ENCODE data around the gene EHD3. TPM values are rescaled to one million over a fixed set of nuclear protein-coding genes. Genes with fewer than 3 reads are reported as not detected.

Gene EHD3
- total RNA-seq, 1 donor from 2014 or later = 3.9 TPM

DNA sequence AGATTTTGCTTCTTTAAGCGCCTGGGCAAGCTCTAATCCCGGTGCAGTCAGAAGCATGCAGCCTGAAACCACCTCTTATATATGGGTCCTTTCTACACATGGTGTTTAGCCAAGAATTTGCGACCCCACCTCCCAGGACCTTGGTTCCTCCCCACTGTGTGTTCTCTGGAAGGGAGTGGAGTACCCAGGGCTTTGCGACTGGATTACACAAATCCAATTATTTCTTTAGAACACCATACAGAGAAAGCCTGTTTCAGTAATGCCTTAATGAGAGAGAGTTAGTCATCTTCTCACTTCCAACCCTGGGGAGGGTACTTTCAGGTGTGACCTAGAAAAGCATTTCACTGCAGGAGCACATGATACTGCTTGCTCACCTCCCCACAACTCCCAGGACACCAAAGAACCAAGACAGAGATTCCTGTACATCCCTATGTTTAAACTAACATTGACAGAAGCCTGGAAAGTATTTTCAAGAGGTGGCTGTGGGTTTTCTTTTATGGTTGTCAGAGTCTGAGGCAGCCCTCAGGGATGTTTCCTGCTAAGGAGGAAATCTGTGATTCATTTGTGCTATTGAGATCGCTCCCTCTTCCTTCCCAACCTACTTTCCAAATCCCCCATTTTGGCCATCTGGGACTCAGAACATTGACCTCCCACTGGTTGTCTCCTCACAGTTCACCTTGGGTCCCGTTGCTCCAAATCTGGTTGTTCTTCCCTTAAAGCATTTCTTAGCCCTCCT lies 16.3 kb upstream of the EHD3 start, which contains the start of gene CAPN14:
CAPN14 (minus strand) TSS at position 51 of the 736 bp plus-strand sequence. CDS start 12,068 bp downstream, outside the sequence.
- Mint-ChIP-seq H3K9me3 (no peaks in the 10 kb centered on the region), H3K4me1 (peaks cover 5% of the 10 kb centered on the region), H3K36me3 (peaks cover 1% of the 10 kb centered on the region), H3K27ac (no peak within 1 kb of the TSS), H3K4me3 (no peak within 1 kb of the TSS), H3K27me3 (ENCODE audit: insufficient read depth, low read depth) (peaks cover 3% of the 10 kb centered on the region)
- no peak within 1 kb of the TSS for H2AFZ ChIP-seq (replicated peaks)
- H3K4me3 ChIP-seq = no peak within 1 kb of the TSS
- H4K20me1 ChIP-seq (ENCODE audit: low read depth) = no peaks in the 10 kb centered on the region
- no peak for DNase-seq (ENCODE audit: low spot score)
- H3K79me2 ChIP-seq (ENCODE audit: low read depth) = no peaks in the 10 kb centered on the region
- H3K27me3 ChIP-seq = no peaks in the 10 kb centered on the region
- H3K9ac ChIP-seq = no peak within 1 kb of the TSS
- H3K4me1 ChIP-seq = no peaks in the 10 kb centered on the region
- no peaks in the 10 kb centered on the region for H3K9me3 ChIP-seq (ENCODE audit: low read depth)
- H3F3A ChIP-seq (ENCODE audit: low read depth) = no peaks in the 10 kb centered on the region
- TF ChIP-seq EZH2phosphoT487 (IDR thresholded peaks at IDR 0.05) (no peak), EZH2 (IDR thresholded peaks at IDR 0.05) (no peak)
- TF ChIP-seq, protein P1, sequence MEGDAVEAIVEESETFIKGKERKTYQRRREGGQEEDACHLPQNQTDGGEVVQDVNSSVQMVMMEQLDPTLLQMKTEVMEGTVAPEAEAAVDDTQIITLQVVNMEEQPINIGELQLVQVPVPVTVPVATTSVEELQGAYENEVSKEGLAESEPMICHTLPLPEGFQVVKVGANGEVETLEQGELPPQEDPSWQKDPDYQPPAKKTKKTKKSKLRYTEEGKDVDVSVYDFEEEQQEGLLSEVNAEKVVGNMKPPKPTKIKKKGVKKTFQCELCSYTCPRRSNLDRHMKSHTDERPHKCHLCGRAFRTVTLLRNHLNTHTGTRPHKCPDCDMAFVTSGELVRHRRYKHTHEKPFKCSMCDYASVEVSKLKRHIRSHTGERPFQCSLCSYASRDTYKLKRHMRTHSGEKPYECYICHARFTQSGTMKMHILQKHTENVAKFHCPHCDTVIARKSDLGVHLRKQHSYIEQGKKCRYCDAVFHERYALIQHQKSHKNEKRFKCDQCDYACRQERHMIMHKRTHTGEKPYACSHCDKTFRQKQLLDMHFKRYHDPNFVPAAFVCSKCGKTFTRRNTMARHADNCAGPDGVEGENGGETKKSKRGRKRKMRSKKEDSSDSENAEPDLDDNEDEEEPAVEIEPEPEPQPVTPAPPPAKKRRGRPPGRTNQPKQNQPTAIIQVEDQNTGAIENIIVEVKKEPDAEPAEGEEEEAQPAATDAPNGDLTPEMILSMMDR (IDR thresholded peaks at IDR 0.05) = no peak
- no peak within 1 kb of the TSS for H3K27ac ChIP-seq
- no peaks in the 10 kb centered on the region for H3K36me3 ChIP-seq
- H3K4me2 ChIP-seq = no peak within 1 kb of the TSS

DNA sequence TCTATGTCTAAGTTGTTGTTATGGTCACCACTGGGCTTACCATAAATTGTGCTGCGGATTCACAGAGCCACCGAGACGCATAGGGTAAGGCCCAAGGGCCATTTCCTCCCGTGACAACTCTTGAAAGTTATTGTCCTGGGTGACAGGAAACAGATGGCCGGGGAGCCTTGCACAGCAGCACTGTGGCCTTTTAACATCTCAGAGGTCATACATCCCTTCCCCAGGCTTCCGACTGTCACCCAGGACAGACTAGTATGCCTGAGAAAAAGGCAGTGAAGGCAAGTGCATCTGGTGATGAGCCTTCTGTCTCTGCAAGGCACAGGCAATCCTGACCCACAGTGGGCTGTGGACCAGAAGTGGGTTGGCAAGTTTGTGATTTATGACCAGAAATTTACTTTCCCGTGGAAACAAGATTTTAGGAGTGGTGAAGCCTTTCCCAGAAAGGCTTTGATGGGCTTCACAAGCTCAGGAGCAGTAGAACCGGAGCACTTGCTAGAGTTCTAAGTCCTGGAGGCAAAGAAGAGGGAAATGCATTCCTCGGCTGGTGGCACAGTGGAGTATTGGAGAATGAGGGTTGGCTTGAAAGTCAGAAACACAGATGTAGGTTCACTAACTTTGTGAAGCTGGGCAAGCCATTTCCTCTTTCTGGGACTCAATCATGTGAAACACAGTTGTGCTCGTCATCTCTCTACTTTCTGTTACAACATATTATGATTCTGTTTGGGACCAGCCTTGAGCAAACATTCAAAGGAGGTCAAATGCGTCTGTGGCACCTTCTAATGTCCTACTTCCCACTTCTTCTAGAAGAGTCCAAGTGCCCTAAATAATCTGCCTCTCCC lies 14.6 kb upstream of the EHD3 start:
- H3K36me3 Mint-ChIP-seq = peaks cover 1% of the 10 kb centered on the region
- DNase-seq (ENCODE audit: low spot score) = no peak
- no peak overlapping the region for H2AFZ ChIP-seq (replicated peaks)
- H3K4me3 Mint-ChIP-seq = no peak overlapping the region
- H3K4me1 Mint-ChIP-seq = peaks cover 5% of the 10 kb centered on the region
- no peak overlapping the region for H3K27ac Mint-ChIP-seq
- no peaks in the 10 kb centered on the region for H3K79me2 ChIP-seq (ENCODE audit: low read depth)
- H3K9me3 ChIP-seq (ENCODE audit: low read depth) = no peaks in the 10 kb centered on the region
- no peak overlapping the region for H3K4me2 ChIP-seq
- no peak overlapping the region for H3K4me3 ChIP-seq
- no peaks in the 10 kb centered on the region for H3K27me3 ChIP-seq
- no peaks in the 10 kb centered on the region for H3F3A ChIP-seq (ENCODE audit: low read depth)
- H3K4me1 ChIP-seq = no peaks in the 10 kb centered on the region
- H3K9ac ChIP-seq = no peak overlapping the region
- TF ChIP-seq EZH2 (IDR thresholded peaks at IDR 0.05) (no peak), EZH2phosphoT487 (IDR thresholded peaks at IDR 0.05) (no peak)
- TF ChIP-seq, protein P1 (IDR thresholded peaks at IDR 0.05) = no peak
- no peak overlapping the region for H3K27ac ChIP-seq
- H4K20me1 ChIP-seq (ENCODE audit: low read depth) = no peaks in the 10 kb centered on the region
- peaks cover 3% of the 10 kb centered on the region for H3K27me3 Mint-ChIP-seq (ENCODE audit: insufficient read depth, low read depth)
- H3K9me3 Mint-ChIP-seq = no peaks in the 10 kb centered on the region
- no peaks in the 10 kb centered on the region for H3K36me3 ChIP-seq

DNA sequence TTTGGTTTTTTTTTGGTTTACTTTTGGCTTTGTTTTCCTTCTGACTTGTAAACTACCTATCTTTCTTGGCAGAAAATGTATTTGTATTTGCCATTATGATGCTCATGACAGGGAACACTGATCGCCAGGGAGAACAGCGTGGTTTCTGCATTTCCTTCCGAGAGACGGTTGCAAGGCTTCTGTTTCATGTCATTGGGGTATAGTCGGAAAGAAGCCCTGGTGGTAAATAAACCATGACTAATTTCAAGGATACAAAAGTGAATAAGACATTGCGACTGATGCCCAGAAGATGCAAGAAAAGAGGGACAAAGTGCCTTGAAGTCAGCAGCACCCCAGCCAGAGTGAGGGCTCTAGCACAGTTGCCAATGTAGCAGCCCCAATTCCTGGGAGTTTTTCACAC lies 12.4 kb upstream of the EHD3 start:
- H3K9ac ChIP-seq = no peak overlapping the region
- no peak overlapping the region for H3K4me2 ChIP-seq
- H3K36me3 ChIP-seq = no peaks in the 10 kb centered on the region
- no peaks in the 10 kb centered on the region for H3K9me3 ChIP-seq (ENCODE audit: low read depth)
- H4K20me1 ChIP-seq (ENCODE audit: low read depth) = no peaks in the 10 kb centered on the region
- no peak overlapping the region for H2AFZ ChIP-seq (replicated peaks)
- H3K79me2 ChIP-seq (ENCODE audit: low read depth) = no peaks in the 10 kb centered on the region
- no peaks in the 10 kb centered on the region for H3F3A ChIP-seq (ENCODE audit: low read depth)
- Mint-ChIP-seq H3K27ac (no peak overlapping the region), H3K4me3 (no peak overlapping the region), H3K27me3 (ENCODE audit: insufficient read depth, low read depth) (peaks cover 3% of the 10 kb centered on the region), H3K4me1 (peaks cover 5% of the 10 kb centered on the region), H3K36me3 (no peaks in the 10 kb centered on the region), H3K9me3 (no peaks in the 10 kb centered on the region)
- H3K27ac ChIP-seq = no peak overlapping the region
- no peaks in the 10 kb centered on the region for H3K4me1 ChIP-seq
- H3K4me3 ChIP-seq = no peak overlapping the region
- no peaks in the 10 kb centered on the region for H3K27me3 ChIP-seq
- TF ChIP-seq EZH2phosphoT487 (IDR thresholded peaks at IDR 0.05) = no peak
- TF ChIP-seq, protein P1 (IDR thresholded peaks at IDR 0.05) = no peak
- no peak for TF ChIP-seq EZH2 (IDR thresholded peaks at IDR 0.05)
- no peak for DNase-seq (ENCODE audit: low spot score)
